Erythroblast (primary cell): ENCODE results near the gene MED8.

Experiments
- GATA1 ChIP-seq: IDR thresholded peaks from 2 replicates; pipeline ENCODE4 v1.6.1; 2011; ENCODE audit warnings: low read depth, mild to moderate bottlenecking, control low read depth, low read length, moderate library complexity
- POLR2A ChIP-seq: IDR thresholded peaks from 2 replicates; pipeline ENCODE4 v1.6.1; 2011; ENCODE audit warnings: mild to moderate bottlenecking, low read length

DNA sequence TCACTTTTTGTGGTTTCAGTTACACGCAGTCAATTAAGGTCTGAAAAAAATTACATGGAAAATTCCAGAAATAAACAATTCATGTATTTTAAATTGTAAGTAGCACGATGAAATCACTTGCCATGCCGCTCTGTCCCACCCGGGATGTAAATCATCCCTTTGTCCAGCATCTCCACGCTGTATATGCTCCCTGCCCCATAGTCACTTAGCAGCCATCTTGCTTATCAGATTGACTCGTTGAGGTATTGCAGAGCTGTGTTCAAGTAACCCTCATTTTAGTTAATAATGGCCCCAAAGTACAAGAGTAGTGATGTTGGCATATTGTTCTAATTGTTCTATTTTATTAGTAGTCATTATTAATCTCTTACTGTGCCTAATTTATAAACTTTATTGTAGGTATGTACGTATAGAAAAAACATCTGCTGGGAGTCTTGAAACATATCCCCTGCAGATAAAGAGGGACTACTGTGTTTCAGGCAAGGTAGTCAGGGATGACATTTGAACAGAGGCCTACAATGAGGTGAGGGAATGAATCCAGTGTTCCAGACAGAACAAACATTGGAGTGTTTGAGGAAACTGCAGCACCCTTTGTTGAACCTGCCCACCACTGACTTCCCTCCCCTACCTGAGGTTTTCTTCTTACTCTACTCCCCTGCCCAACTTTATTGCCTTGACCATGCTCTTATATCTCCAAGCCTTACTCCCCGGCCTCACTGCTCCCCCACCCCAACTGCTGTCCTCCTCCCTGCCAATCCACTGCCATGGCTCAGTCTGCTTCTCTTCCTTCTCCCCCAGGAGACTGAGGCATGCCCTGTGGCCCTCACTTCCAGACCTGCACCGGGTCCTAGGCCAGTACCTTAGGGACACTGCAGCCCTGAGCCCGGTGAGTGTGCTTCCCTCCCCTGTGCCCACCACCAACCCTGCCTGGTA lies 37.9 kb downstream of the MED8 start:
- TF ChIP-seq POLR2A (no peak), GATA1 (no peak)
